Measurements from ENCODE around the gene OCA2.

Gene OCA2

GRCh38 chr15:28106294-28107110, 7.4 kb upstream of the OCA2 start:
- H3K36me3 ChIP-seq (ENCODE audit: control insufficient read depth in 1 of 2, insufficient read depth in 2 of 2, low read depth in 1 of 2, low read length in 2 of 2): peaks cover 8% of the 10 kb centered on the region in 2 experiments
- H3K27me3 ChIP-seq (ENCODE audit: control insufficient read depth in 1 of 2, insufficient read depth in 1 of 2, low read length in 2 of 2): peaks cover 14 to 42% of the 10 kb centered on the region in 2 experiments
- no peak overlapping the region for H2BK5ac ChIP-seq (ENCODE audit: low read depth, low read length, poor library complexity, severe bottlenecking)
- peak overlapping the region; percentile 49 to 79 for H3K4me3 ChIP-seq (ENCODE audit: insufficient read depth in 1 of 2, low read depth in 1 of 2, low read length in 2 of 2)
- peak overlapping the region in 1 of 2 experiments; percentile 11 for H3K18ac ChIP-seq (ENCODE audit: low read depth in 1 of 2, low read length in 2 of 2)
- peak overlapping the region; percentile 57 for H3K9ac ChIP-seq (ENCODE audit: low read length)
- no peaks in the 10 kb centered on the region for H3K9me3 ChIP-seq (ENCODE audit: control insufficient read depth, low read length)
- H2AK5ac ChIP-seq (ENCODE audit: low read length, severe bottlenecking): no peak overlapping the region
- no peak overlapping the region for H2BK120ac ChIP-seq (ENCODE audit: low read depth, low read length)
- peak overlapping the region in 1 of 2 experiments; percentile 49 for H3K23ac ChIP-seq (ENCODE audit: low read length in 2 of 2)
- H2BK15ac ChIP-seq (ENCODE audit: low read depth, poor library complexity, severe bottlenecking): no peak overlapping the region
- 7% methylated on average over 70 of the region's 81 CpGs for WGBS
- H3K4me2 ChIP-seq (ENCODE audit: low read length, poor library complexity, severe bottlenecking): peak overlapping the region; percentile 93
- H4K91ac ChIP-seq (ENCODE audit: low read length): no peak overlapping the region
- H3K27ac ChIP-seq (ENCODE audit: low read length, poor library complexity, severe bottlenecking): no peak overlapping the region
- H4K8ac ChIP-seq (ENCODE audit: low read length): peak overlapping the region; percentile 38
- H2BK12ac ChIP-seq (ENCODE audit: low read length in 2 of 2): no peak overlapping the region
- H3K4ac ChIP-seq (ENCODE audit: low read depth in 1 of 2, low read length in 2 of 2): no peak overlapping the region
- peak; percentile 8 for DNase-seq
- H3K79me1 ChIP-seq (replicated peaks; ENCODE audit: low read length, poor library complexity, severe bottlenecking): no peaks in the 10 kb centered on the region
- H2AFZ ChIP-seq (ENCODE audit: low read depth, low read length): peak overlapping the region; percentile 32
- peaks cover 22% of the 10 kb centered on the region for H3K4me1 ChIP-seq (ENCODE audit: control insufficient read depth, insufficient read depth, low read depth, low read length)
- H3K14ac ChIP-seq (ENCODE audit: low read length in 2 of 2): peak overlapping the region in 1 of 2 experiments; percentile 61

GRCh38 chr15:28105793-28106192, 6.7 kb upstream of the OCA2 start:
- 98% methylated on average over 5 of the region's 5 CpGs for whole genome bisulfite sequencing
- no peak overlapping the region for H2BK5ac ChIP-seq (ENCODE audit: low read depth, low read length, poor library complexity, severe bottlenecking)
- no peak overlapping the region for H2AFZ ChIP-seq (ENCODE audit: low read depth, low read length)
- peaks cover 21 to 49% of the 10 kb centered on the region in 2 experiments for H3K27me3 ChIP-seq (ENCODE audit: control insufficient read depth in 1 of 2, insufficient read depth in 1 of 2, low read length in 2 of 2)
- H3K79me1 ChIP-seq (replicated peaks; ENCODE audit: low read length, poor library complexity, severe bottlenecking): no peaks in the 10 kb centered on the region
- H3K4me3 ChIP-seq (ENCODE audit: insufficient read depth in 1 of 2, low read depth in 1 of 2, low read length in 2 of 2): peak overlapping the region in 1 of 2 experiments; percentile 16
- no peak overlapping the region for H2BK120ac ChIP-seq (ENCODE audit: low read depth, low read length)
- no peak overlapping the region for H3K23ac ChIP-seq (ENCODE audit: low read length in 2 of 2)
- peaks cover under 1 to 6% of the 10 kb centered on the region in 2 experiments for H3K36me3 ChIP-seq (ENCODE audit: control insufficient read depth in 1 of 2, insufficient read depth in 2 of 2, low read depth in 1 of 2, low read length in 2 of 2)
- H3K18ac ChIP-seq (ENCODE audit: low read depth in 1 of 2, low read length in 2 of 2): no peak overlapping the region
- no peak overlapping the region for H2BK12ac ChIP-seq (ENCODE audit: low read length in 2 of 2)
- no peak overlapping the region for H3K27ac ChIP-seq (ENCODE audit: low read length, poor library complexity, severe bottlenecking)
- no peak for DNase-seq
- no peak overlapping the region for H4K91ac ChIP-seq (ENCODE audit: low read length)
- H3K14ac ChIP-seq (ENCODE audit: low read length in 2 of 2): peak overlapping the region in 1 of 2 experiments; percentile 35
- no peak overlapping the region for H2AK5ac ChIP-seq (ENCODE audit: low read length, severe bottlenecking)
- H2BK15ac ChIP-seq (ENCODE audit: low read depth, poor library complexity, severe bottlenecking): no peak overlapping the region
- H3K9ac ChIP-seq (ENCODE audit: low read length): no peak overlapping the region
- H3K4ac ChIP-seq (ENCODE audit: low read depth in 1 of 2, low read length in 2 of 2): no peak overlapping the region
- H3K4me1 ChIP-seq (ENCODE audit: control insufficient read depth, insufficient read depth, low read depth, low read length): peaks cover 22% of the 10 kb centered on the region
- no peak overlapping the region for H3K4me2 ChIP-seq (ENCODE audit: low read length, poor library complexity, severe bottlenecking)
- no peak overlapping the region for H4K8ac ChIP-seq (ENCODE audit: low read length)
- H3K9me3 ChIP-seq (ENCODE audit: control insufficient read depth, low read length): no peaks in the 10 kb centered on the region

- H3K9me3 ChIP-seq (ENCODE audit: control insufficient read depth, low read length): no peaks in the 10 kb centered on the region
- H3K4me1 ChIP-seq (ENCODE audit: control insufficient read depth, insufficient read depth, low read depth, low read length): peaks cover 22% of the 10 kb centered on the region
- no peak for DNase-seq
- no peak overlapping the region for H2AK5ac ChIP-seq (ENCODE audit: low read length, severe bottlenecking)
- no peak overlapping the region for H4K8ac ChIP-seq (ENCODE audit: low read length)
- H3K27me3 ChIP-seq (ENCODE audit: control insufficient read depth in 1 of 2, insufficient read depth in 1 of 2, low read length in 2 of 2): peaks cover 26 to 54% of the 10 kb centered on the region in 2 experiments
- no peak overlapping the region for H3K4ac ChIP-seq (ENCODE audit: low read depth in 1 of 2, low read length in 2 of 2)
- H3K4me2 ChIP-seq (ENCODE audit: low read length, poor library complexity, severe bottlenecking): no peak overlapping the region
- peak overlapping the region in 1 of 2 experiments; percentile 54 for H3K23ac ChIP-seq (ENCODE audit: low read length in 2 of 2)
- H3K4me3 ChIP-seq (ENCODE audit: insufficient read depth in 1 of 2, low read depth in 1 of 2, low read length in 2 of 2): no peak overlapping the region
- no peak overlapping the region for H3K18ac ChIP-seq (ENCODE audit: low read depth in 1 of 2, low read length in 2 of 2)
- H2AFZ ChIP-seq (ENCODE audit: low read depth, low read length): no peak overlapping the region
- H3K14ac ChIP-seq (ENCODE audit: low read length in 2 of 2): peak overlapping the region in 1 of 2 experiments; percentile 79
- no peaks in the 10 kb centered on the region for H3K79me1 ChIP-seq (replicated peaks; ENCODE audit: low read length, poor library complexity, severe bottlenecking)
- no peak overlapping the region for H2BK5ac ChIP-seq (ENCODE audit: low read depth, low read length, poor library complexity, severe bottlenecking)
- no peak overlapping the region for H3K9ac ChIP-seq (ENCODE audit: low read length)
- 94% methylated on average over 9 of the region's 9 CpGs for WGBS
- H2BK120ac ChIP-seq (ENCODE audit: low read depth, low read length): no peak overlapping the region
- H3K27ac ChIP-seq (ENCODE audit: low read length, poor library complexity, severe bottlenecking): no peak overlapping the region
- H4K91ac ChIP-seq (ENCODE audit: low read length): peak overlapping the region; percentile 10
- H2BK15ac ChIP-seq (ENCODE audit: low read depth, poor library complexity, severe bottlenecking): no peak overlapping the region
- peaks cover 0 to 3% of the 10 kb centered on the region in 2 experiments for H3K36me3 ChIP-seq (ENCODE audit: control insufficient read depth in 1 of 2, insufficient read depth in 2 of 2, low read depth in 1 of 2, low read length in 2 of 2)
- no peak overlapping the region for H2BK12ac ChIP-seq (ENCODE audit: low read length in 2 of 2)
These were observed 6.2 kb upstream of the OCA2 start for GRCh38 chr15:28105224-28105791.

- no peak overlapping the region for H2BK5ac ChIP-seq (ENCODE audit: low read depth, low read length, poor library complexity, severe bottlenecking)
- DNase-seq: no peak
- no peak overlapping the region for H2AK5ac ChIP-seq (ENCODE audit: low read length, severe bottlenecking)
- no peak overlapping the region for H3K27ac ChIP-seq (ENCODE audit: low read length, poor library complexity, severe bottlenecking)
- no peak overlapping the region for H4K8ac ChIP-seq (ENCODE audit: low read length)
- no peak overlapping the region for H4K91ac ChIP-seq (ENCODE audit: low read length)
- no peak overlapping the region for H3K4me3 ChIP-seq (ENCODE audit: insufficient read depth in 1 of 2, low read depth in 1 of 2, low read length in 2 of 2)
- peaks cover 22% of the 10 kb centered on the region for H3K4me1 ChIP-seq (ENCODE audit: control insufficient read depth, insufficient read depth, low read depth, low read length)
- no peak overlapping the region for H2BK120ac ChIP-seq (ENCODE audit: low read depth, low read length)
- H3K4me2 ChIP-seq (ENCODE audit: low read length, poor library complexity, severe bottlenecking): no peak overlapping the region
- no peaks in the 10 kb centered on the region for H3K9me3 ChIP-seq (ENCODE audit: control insufficient read depth, low read length)
- no peak overlapping the region for H2BK15ac ChIP-seq (ENCODE audit: low read depth, poor library complexity, severe bottlenecking)
- 82% methylated on average over 10 of the region's 10 CpGs for WGBS
- no peak overlapping the region for H2AFZ ChIP-seq (ENCODE audit: low read depth, low read length)
- H3K23ac ChIP-seq (ENCODE audit: low read length in 2 of 2): no peak overlapping the region
- peaks cover 32 to 63% of the 10 kb centered on the region in 2 experiments for H3K27me3 ChIP-seq (ENCODE audit: control insufficient read depth in 1 of 2, insufficient read depth in 1 of 2, low read length in 2 of 2)
- H3K36me3 ChIP-seq (ENCODE audit: control insufficient read depth in 1 of 2, insufficient read depth in 2 of 2, low read depth in 1 of 2, low read length in 2 of 2): no peaks in the 10 kb centered on the region
- H3K4ac ChIP-seq (ENCODE audit: low read depth in 1 of 2, low read length in 2 of 2): no peak overlapping the region
- no peak overlapping the region for H2BK12ac ChIP-seq (ENCODE audit: low read length in 2 of 2)
- H3K18ac ChIP-seq (ENCODE audit: low read depth in 1 of 2, low read length in 2 of 2): no peak overlapping the region
- no peaks in the 10 kb centered on the region for H3K79me1 ChIP-seq (replicated peaks; ENCODE audit: low read length, poor library complexity, severe bottlenecking)
- H3K9ac ChIP-seq (ENCODE audit: low read length): no peak overlapping the region
- no peak overlapping the region for H3K14ac ChIP-seq (ENCODE audit: low read length in 2 of 2)
These were observed 5.2 kb upstream of the OCA2 start for GRCh38 chr15:28104326-28104725.
